ENCODE data around the gene TTC9C. TPM values are rescaled to one million over a fixed set of nuclear protein-coding genes. Genes with fewer than 3 reads are reported as not detected.
A peak's percentile ranks its signal among the peaks of the same experiment; 100 is the strongest.
"Not testable (repeated sequence)": the region's sequence is repeated elsewhere in the genome, so short reads cannot be mapped to it uniquely, and the experiment has no call there.

TTC9C gene
- polyA plus RNA-seq, 2 of the 4 experiments (the other 2 are of a cell fraction) = 33.5 to 42.6 TPM

- H3K4me2 ChIP-seq = no peak within 1 kb of the TSS
- H3K4me3 ChIP-seq = no peak within 1 kb of the TSS
- ChIA-PET CTCF (interaction anchor here (0.9 to 9.8 kb wide), 10 partner anchors 8 to 297 kb away, joined by 3 to 126 read pairs (median 5); partner anchors contain the start of genes LBHD1, UBXN1 and UQCC3), POLR2A (interaction anchor here (0.6 to 1.9 kb wide), 6 partner anchors 16 to 151 kb away, joined by 3 to 6 read pairs (median 3); partner anchors contain the start of genes C11orf98, CSKMT, HNRNPUL2 and TTC9C)
- TF ChIP-seq JUNB (IDR thresholded peaks at IDR 0.05) (no peak), JUN (IDR thresholded peaks at IDR 0.05) (0 out of 5 replicates have a peak, but pooled peaks of 1 of the 2 experiments have one; percentile 20)
- DNase-seq (ENCODE audit: low read depth in 1 of 2, low spot score in 1 of 2) (no peak), FAIRE-seq (no peak), ATAC-seq (peak; percentile 11 to 45; a peak in 5 of 6 replicates)
- H3K9me3 ChIP-seq = no peaks in the 10 kb centered on the region
- H3K27ac ChIP-seq = no peak within 1 kb of the TSS
- peaks cover 4% of the 10 kb centered on the region; the same call in 1 of the 3 replicates for H3K4me1 ChIP-seq
- WGBS (ENCODE audit: missing lambda C conversion rate) = 75% methylated on average over 11 of the region's 11 CpGs
Measured at GRCh38 chr11:62689421-62690183, 38.7 kb upstream of the TTC9C start, which contains the start of gene LRRN4CL. Gene LRRN4CL, minus strand, starts transcription at chr11:62689530. Its CDS starts 1,022 bp downstream, at chr11:62688508.

GRCh38 chr11:62693624-62694023 lies 34.7 kb upstream of the TTC9C start:
- ChIA-PET POLR2A (interaction anchor here (0.8 to 1.4 kb wide), 2 partner anchors 25 to 29 kb away, joined by 3 to 7 read pairs; partner anchors contain the start of genes C11orf98 and CSKMT), CTCF (interaction anchor here (0.7 to 9.8 kb wide), 15 partner anchors 9 to 316 kb away, joined by 3 to 126 read pairs (median 4); partner anchors contain the start of genes BSCL2, GNG3, HNRNPUL2 and LBHD1)
- 73% methylated on average over 4 of the region's 4 CpGs for WGBS (ENCODE audit: missing lambda C conversion rate)
- not testable (repeated sequence) for FAIRE-seq; H3K4me2 ChIP-seq; ATAC-seq; DNase-seq (ENCODE audit: low read depth in 1 of 2, low spot score in 1 of 2); H3K4me1 ChIP-seq; H3K9me3 ChIP-seq; H3K27ac ChIP-seq; H3K4me3 ChIP-seq

- FAIRE-seq (no peak), DNase-seq (ENCODE audit: low read depth in 1 of 2, low spot score in 1 of 2) (peak; percentile 68 to 87), ATAC-seq (peak; percentile 75 to 88)
- Histone ChIP-seq H3K9me3 (no peaks in the 10 kb centered on the region), H3K4me3 (no peak overlapping the region), H3K27ac (no peak overlapping the region), H3K4me2 (no peak overlapping the region), H3K4me1 (peaks cover 2% of the 10 kb centered on the region; the same call in 1 of the 3 replicates)
- POLR2A ChIA-PET = interaction anchor here (1.0 to 1.4 kb wide), 3 partner anchors 30 to 103 kb away, joined by 3 to 7 read pairs (median 4); partner anchors contain the start of genes C11orf98, CSKMT, INTS5 and TUT1
- 58% methylated on average over 14 of the region's 14 CpGs for WGBS (ENCODE audit: missing lambda C conversion rate)
- CTCF ChIA-PET = interaction anchor here (0.6 to 9.8 kb wide), 21 partner anchors 8 to 317 kb away, joined by 3 to 126 read pairs (median 4); partner anchors contain the start of genes B3GAT3, BSCL2, GNG3 and HNRNPUL2
- TF ChIP-seq PBX3 (IDR thresholded peaks at IDR 0.05) (no peak), CHD2 (IDR thresholded peaks at IDR 0.05; ENCODE audit: low read length, partially characterized antibody) (no peak), ESRRA (IDR thresholded peaks at IDR 0.05; ENCODE audit: borderline replicate concordance, low read length) (no peak), RAD21 (conservative IDR thresholded peaks at IDR 0.05 in 1 of 2, IDR thresholded peaks at IDR 0.05 in 1 of 2) (peak; percentile 52 to 63), HES2 (IDR thresholded peaks at IDR 0.05) (no peak), EHF (CRISPR knock-in tag; IDR thresholded peaks at IDR 0.05) (no peak), CTCF (IDR thresholded peaks at IDR 0.05) (peak; percentile 61), JUN (IDR thresholded peaks at IDR 0.05) (no peak), SMC3 (IDR thresholded peaks at IDR 0.05) (peak; percentile 60), CEBPB (IDR thresholded peaks at IDR 0.05) (no peak)
Measured at GRCh38 chr11:62694455-62695167, 33.7 kb upstream of the TTC9C start.

Measured in A549 (cell line).